ENCODE results near the gene STOML2.

GRCh38 chr9:35105126-35105525, 2.2 kb upstream of the STOML2 start:
- TF ChIP-seq CTCF (IDR thresholded peaks at IDR 0.05; ENCODE audit: insufficient read depth, low read length, poor library complexity, severe bottlenecking): no peak
- TF ChIP-seq EZH2phosphoT487 (conservative IDR thresholded peaks at IDR 0.05; ENCODE audit: low read length): no peak
